Caco-2 (cell line): Measurements from ENCODE around the gene ASF1B. TPM values are rescaled to one million over a fixed set of nuclear protein-coding genes. Genes with fewer than 3 reads are reported as not detected.

Source experiments
- BruUV-seq: library from RNA; stranded (reverse); fragments of 400-500 nt; replicated peaks from 2 replicates; lab custom pipeline; 2021; lab: Mats Ljungman, UMichigan
- CTCF ChIA-PET: fragments of 300-600 bp; sonication (Branson Sonifier 250); formaldehyde crosslinking; loops from one replicate; lab custom pipeline; 2022; ENCODE audit warnings: antibody characterized with exemption; lab: Charles Lee
- POLR2A ChIA-PET: fragments of 300-600 bp; sonication (Branson Sonifier 250); formaldehyde crosslinking; loops from one replicate; lab custom pipeline; 2022; ENCODE audit warnings: antibody characterized with exemption; lab: Charles Lee
- DNase-seq, 2 experiments: peaks; one replicate each; pipeline versions ENCODE4 v3.0.0 to v3.0.0-alpha.2; 2020 to 2022
- H3K27me3 ChIP-seq: replicated peaks from 2 replicates; pipeline ENCODE4 v1.6.0; 2011; ENCODE audit warnings: low read length; ENCODE audit not compliant: control insufficient read depth, insufficient read depth
- H3K36me3 ChIP-seq: 2 replicates; pipeline ENCODE4 v1.5.1; 2011; ENCODE audit warnings: low read length; ENCODE audit not compliant: control insufficient read depth, insufficient read depth
- H3K4me1 ChIP-seq: fragments of 250-450 bp; sonication (Bioruptor Pico); 2 replicates; pipeline ENCODE4 v1.5.1; 2020; ENCODE audit warnings: mild to moderate bottlenecking
- H3K4me3 ChIP-seq: 2 replicates; pipeline ENCODE4 v1.5.1; 2011; ENCODE audit warnings: low read depth, mild to moderate bottlenecking, control low read depth, low read length
- H3K9me3 ChIP-seq: fragments of 250-450 bp; sonication (Bioruptor Pico); 2 replicates; pipeline ENCODE4 v1.5.1; 2020; ENCODE audit warnings: mild to moderate bottlenecking, moderate library complexity
- H3K27ac Mint-ChIP-seq: one replicate; pipeline ENCODE4 v1.8.0; 2022; ENCODE audit warnings: mixed read lengths; ENCODE audit not compliant: unreplicated experiment
- H3K27me3 Mint-ChIP-seq: one replicate; pipeline ENCODE4 v1.8.0; 2022; ENCODE audit warnings: mixed read lengths; ENCODE audit not compliant: insufficient read depth, unreplicated experiment
- H3K36me3 Mint-ChIP-seq: one replicate; pipeline ENCODE4 v1.8.0; 2022; ENCODE audit warnings: mild to moderate bottlenecking, mixed read lengths; ENCODE audit not compliant: insufficient read depth, unreplicated experiment
- H3K4me1 Mint-ChIP-seq: one replicate; pipeline ENCODE4 v1.8.0; 2022; ENCODE audit warnings: low read depth, mixed read lengths; ENCODE audit not compliant: unreplicated experiment
- H3K4me3 Mint-ChIP-seq: one replicate; pipeline ENCODE4 v1.8.0; 2022; ENCODE audit warnings: mild to moderate bottlenecking, moderate library complexity, mixed read lengths; ENCODE audit not compliant: unreplicated experiment
- H3K9me3 Mint-ChIP-seq: one replicate; pipeline ENCODE4 v1.8.0; 2022; ENCODE audit warnings: mixed read lengths; ENCODE audit not compliant: unreplicated experiment
- CTCF ChIP-seq, 2 experiments: fragments of 200-600 bp in 1 of 2; IDR thresholded peaks; 1 replicate in 1 of 2; 2 replicates in 1 of 2; pipeline versions ENCODE4 v1.5.1 to v1.8.0; 2011 to 2022; ENCODE audit warnings: antibody characterized with exemption in 1 of 2, control low read depth in 1 of 2, inconsistent platforms in 1 of 2, low read depth in 1 of 2, low read length in 1 of 2, mild to moderate bottlenecking in 1 of 2, moderate library complexity in 1 of 2; ENCODE audit not compliant: insufficient read depth in 1 of 2, severe bottlenecking in 1 of 2, unreplicated experiment in 1 of 2
- intact Hi-C: fragments of 100-400 bp; cut with micrococcal nuclease; formaldehyde crosslinking; loops from one replicate; pipeline ENCODE4 v1.10.0; 2022; ENCODE audit not compliant: unreplicated experiment
- total RNA-seq: library from RNA; stranded (reverse); gene quantifications from 2 replicates; pipeline ENCODE4 v1.2.3, GENCODE V29; 2022

The ASF1B gene
- total RNA-seq, 1 experiment from 2014 or later: 40.2 TPM

- Mint-ChIP-seq H3K4me1 (no peaks in the 10 kb centered on the region), H3K27me3 (no peaks in the 10 kb centered on the region), H3K27ac (no peak overlapping the region), H3K36me3 (peaks cover 26% of the 10 kb centered on the region), H3K9me3 (no peaks in the 10 kb centered on the region), H3K4me3 (no peak overlapping the region)
- peaks cover 1% of the 10 kb centered on the region; the same call in 1 of the 2 replicates for H3K36me3 ChIP-seq
- TF ChIP-seq CTCF (IDR thresholded peaks at IDR 0.05; ENCODE audit: insufficient read depth in 1 of 2, low read depth in 1 of 2, low read length in 1 of 2, severe bottlenecking in 1 of 2, unreplicated experiment in 1 of 2): no peak
- DNase-seq: no peak
- H3K9me3 ChIP-seq: no peaks in the 10 kb centered on the region
- POLR2A ChIA-PET: interaction anchor here (2.3 kb wide), 1 partner anchor 9 kb away, joined by 7 read pairs; the partner anchor contains the start of gene ASF1B
- intact Hi-C loops: no loop called here
- no peaks in the 10 kb centered on the region for H3K27me3 ChIP-seq
- no peaks in the 10 kb centered on the region for H3K4me1 ChIP-seq
- BruUV-seq: no TSS peak
- no peak overlapping the region for H3K4me3 ChIP-seq
- CTCF ChIA-PET: interaction anchor here (0.8 kb wide), 1 partner anchor 8 kb away, joined by 5 read pairs; the partner anchor contains the start of gene ASF1B
Observed at GRCh38 chr19:14127929-14128509, 8.4 kb downstream of the ASF1B start.

GRCh38 chr19:14127176-14127575, 9.2 kb downstream of the ASF1B start:
- Histone ChIP-seq H3K9me3 (no peaks in the 10 kb centered on the region), H3K4me3 (no peak overlapping the region), H3K4me1 (no peaks in the 10 kb centered on the region), H3K36me3 (peaks cover 1% of the 10 kb centered on the region; the same call in 1 of the 2 replicates), H3K27me3 (no peaks in the 10 kb centered on the region)
- Mint-ChIP-seq H3K27ac (no peak overlapping the region), H3K9me3 (no peaks in the 10 kb centered on the region), H3K36me3 (peaks cover 28% of the 10 kb centered on the region), H3K4me1 (no peaks in the 10 kb centered on the region), H3K4me3 (no peak overlapping the region), H3K27me3 (no peaks in the 10 kb centered on the region)
- ChIA-PET POLR2A (interaction anchor here (2.3 kb wide), 1 partner anchor 9 kb away, joined by 7 read pairs; the partner anchor contains the start of gene ASF1B), CTCF (no interaction called here)
- DNase-seq: no peak
- no TSS peak for BruUV-seq
- intact Hi-C loops: no loop called here
- TF ChIP-seq CTCF (IDR thresholded peaks at IDR 0.05; ENCODE audit: insufficient read depth in 1 of 2, low read depth in 1 of 2, low read length in 1 of 2, severe bottlenecking in 1 of 2, unreplicated experiment in 1 of 2): no peak

- Histone ChIP-seq H3K4me1 (peaks cover 13% of the 10 kb centered on the region), H3K36me3 (peaks cover 1% of the 10 kb centered on the region; the same call in 1 of the 2 replicates), H3K4me3 (no peak overlapping the region), H3K27me3 (no peaks in the 10 kb centered on the region), H3K9me3 (no peaks in the 10 kb centered on the region)
- peak overlapping the region; percentile 4 for H3K27ac Mint-ChIP-seq
- TF ChIP-seq CTCF (IDR thresholded peaks at IDR 0.05; ENCODE audit: insufficient read depth in 1 of 2, low read depth in 1 of 2, low read length in 1 of 2, severe bottlenecking in 1 of 2, unreplicated experiment in 1 of 2): no peak
- BruUV-seq: no TSS peak
- H3K4me3 Mint-ChIP-seq: no peak overlapping the region
- peaks cover 8% of the 10 kb centered on the region for H3K4me1 Mint-ChIP-seq
- CTCF ChIA-PET: interaction anchor here (1.0 kb wide), 1 partner anchor 13 kb away, joined by 9 read pairs; the partner anchor contains the start of gene ASF1B
- intact Hi-C loops: no loop called here
- DNase-seq: no peak
- H3K9me3 Mint-ChIP-seq: no peaks in the 10 kb centered on the region
- peaks cover 52% of the 10 kb centered on the region for H3K36me3 Mint-ChIP-seq
- POLR2A ChIA-PET: interaction anchor here (2.1 kb wide), 1 partner anchor 14 kb away, joined by 16 read pairs; the partner anchor contains the start of gene ASF1B
- H3K27me3 Mint-ChIP-seq: no peaks in the 10 kb centered on the region
Observed at GRCh38 chr19:14122924-14123323, 13.5 kb downstream of the ASF1B start.
